ENCODE results near the gene TSTD1.

The TSTD1 gene, protein sequence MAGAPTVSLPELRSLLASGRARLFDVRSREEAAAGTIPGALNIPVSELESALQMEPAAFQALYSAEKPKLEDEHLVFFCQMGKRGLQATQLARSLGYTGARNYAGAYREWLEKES

DNA sequence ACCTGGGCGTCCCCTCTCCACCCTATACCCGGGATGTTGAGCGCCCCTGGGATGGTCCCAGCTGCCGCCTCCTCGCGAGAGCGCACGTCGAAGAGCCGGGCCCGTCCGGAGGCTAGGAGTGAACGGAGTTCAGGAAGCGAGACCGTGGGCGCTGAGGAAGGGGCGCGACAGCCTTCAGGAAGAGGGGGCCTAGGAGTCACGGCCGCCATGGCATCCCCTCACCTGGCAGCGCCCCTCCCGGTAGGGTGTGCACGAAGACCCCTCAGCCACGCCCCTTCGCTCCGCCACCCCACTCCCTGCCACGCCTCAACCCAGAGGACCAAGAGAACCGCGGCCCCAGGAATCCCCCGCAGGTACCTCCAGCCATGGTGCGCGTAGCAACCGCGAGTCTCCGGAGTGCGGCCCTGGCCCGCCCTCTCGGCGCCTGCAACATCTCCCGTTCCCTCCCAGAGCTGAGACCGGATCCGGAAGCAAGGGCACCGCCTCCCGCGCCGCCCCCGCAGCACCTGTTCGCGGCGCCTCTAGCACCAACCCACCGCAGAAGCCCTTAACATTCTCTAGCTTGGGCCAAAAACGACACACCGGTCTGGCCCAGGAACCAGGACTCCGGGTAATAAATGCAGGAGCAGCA, at the start of gene TSTD1:
Gene TSTD1, minus strand, starts transcription at position 442 of the 631 bp plus-strand sequence. Its CDS starts 75 bp downstream, at position 367.
- peak; percentile 79 for DNase-seq (ENCODE audit: low spot score)

DNA sequence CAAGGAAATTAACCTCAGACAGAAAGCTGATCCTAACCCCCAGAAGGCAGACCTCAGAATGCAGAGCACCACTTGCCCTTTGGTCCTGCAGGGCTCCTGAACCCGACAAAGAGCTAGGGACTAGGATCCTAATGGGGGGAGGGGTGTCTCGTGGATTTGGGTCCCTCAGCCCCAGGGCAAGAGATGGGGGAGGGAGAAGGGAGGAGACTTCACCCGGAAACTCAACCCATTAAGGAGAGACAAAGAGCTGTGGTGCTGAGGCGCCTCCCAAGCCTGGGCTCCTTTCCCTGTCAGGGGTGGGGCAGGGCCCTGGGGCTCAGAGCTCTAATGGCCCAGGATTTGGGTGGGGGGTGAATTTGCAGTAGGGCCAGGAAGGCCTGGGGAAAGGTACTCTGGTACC, 47.7 kb upstream of the TSTD1 start:
- no peak for DNase-seq (ENCODE audit: low spot score)

DNA sequence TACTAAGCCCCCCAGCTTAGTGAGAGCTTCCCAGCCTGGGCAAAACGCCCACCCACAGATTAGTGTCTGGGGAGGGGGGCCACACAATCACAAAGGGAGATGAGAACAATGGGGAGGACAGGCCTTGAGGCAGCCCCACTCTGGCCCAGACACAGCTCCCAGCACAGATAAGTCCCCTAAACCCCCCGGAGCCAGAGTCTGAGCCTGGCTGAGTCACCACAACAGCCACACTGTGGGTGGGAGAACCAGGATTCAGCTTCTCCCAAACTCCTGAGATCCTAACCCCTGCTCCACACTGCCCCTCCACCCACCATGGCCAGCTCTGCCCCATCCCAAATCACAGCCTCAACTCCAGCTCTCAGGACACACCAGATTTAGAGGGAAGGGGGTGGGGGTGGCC, 46.4 kb upstream of the TSTD1 start:
- no peak for DNase-seq (ENCODE audit: low spot score)

DNA sequence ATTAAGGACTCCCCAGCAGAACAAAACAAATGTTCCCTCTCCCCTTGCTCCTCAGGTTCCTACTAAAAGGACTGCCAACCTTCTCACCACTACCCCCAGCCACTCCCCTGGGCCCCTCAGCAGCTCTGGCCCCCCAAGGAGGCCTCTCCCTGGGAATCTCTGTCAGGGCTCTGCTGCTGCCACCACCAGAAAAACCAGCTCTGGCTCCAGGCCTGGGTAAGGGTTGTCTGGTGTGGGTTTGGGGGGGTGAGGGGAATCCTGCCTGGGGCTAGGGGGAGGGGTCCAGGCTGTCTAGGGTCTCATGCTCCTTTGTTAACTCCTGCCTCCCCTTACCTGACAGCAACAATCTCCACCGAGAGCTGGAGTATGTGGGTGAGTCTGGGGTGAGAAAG, 45.8 kb upstream of the TSTD1 start:
- no peak for DNase-seq (ENCODE audit: low spot score)

DNA sequence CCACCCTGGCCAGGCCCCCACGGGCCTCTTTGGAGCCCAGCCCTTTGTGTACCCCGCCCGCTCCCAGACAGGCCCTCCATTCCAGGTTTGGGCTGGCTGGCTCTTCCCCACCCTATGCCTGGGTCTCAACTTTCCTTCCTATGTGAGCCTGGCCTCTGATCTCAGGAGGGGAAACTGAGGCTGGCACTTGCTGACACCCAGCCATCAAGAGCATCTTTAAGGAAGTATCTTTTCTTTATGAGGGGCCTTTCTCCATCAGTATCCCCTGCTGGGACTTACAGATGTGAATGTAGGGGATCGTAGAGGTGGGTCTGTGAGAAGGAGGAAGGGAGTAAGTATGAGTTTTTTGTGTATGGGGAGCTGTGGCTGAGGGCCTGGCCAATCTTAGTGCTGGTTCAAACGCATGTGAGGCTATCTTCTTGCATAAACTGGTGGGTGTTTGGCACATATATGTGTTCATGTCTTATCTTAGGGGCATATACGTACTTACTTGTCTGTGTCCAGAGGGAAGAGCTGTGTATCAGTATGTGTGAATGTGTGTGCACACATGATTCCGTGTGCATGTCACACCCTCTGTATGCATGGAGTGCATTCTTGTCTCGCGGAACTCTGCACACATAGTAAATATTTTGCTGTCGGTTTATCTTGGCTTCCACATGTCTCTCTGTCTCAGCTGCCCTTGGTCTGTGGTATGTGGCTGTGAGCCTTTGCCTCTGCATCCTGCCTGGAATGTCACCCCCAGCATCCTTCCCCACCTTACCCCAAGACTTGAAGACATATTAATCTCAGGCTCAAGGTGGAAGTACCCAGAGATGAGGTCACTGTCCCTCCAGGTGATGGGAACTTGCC, 45.2 kb upstream of the TSTD1 start:
- peak; percentile 33 for DNase-seq (ENCODE audit: low spot score)

DNA sequence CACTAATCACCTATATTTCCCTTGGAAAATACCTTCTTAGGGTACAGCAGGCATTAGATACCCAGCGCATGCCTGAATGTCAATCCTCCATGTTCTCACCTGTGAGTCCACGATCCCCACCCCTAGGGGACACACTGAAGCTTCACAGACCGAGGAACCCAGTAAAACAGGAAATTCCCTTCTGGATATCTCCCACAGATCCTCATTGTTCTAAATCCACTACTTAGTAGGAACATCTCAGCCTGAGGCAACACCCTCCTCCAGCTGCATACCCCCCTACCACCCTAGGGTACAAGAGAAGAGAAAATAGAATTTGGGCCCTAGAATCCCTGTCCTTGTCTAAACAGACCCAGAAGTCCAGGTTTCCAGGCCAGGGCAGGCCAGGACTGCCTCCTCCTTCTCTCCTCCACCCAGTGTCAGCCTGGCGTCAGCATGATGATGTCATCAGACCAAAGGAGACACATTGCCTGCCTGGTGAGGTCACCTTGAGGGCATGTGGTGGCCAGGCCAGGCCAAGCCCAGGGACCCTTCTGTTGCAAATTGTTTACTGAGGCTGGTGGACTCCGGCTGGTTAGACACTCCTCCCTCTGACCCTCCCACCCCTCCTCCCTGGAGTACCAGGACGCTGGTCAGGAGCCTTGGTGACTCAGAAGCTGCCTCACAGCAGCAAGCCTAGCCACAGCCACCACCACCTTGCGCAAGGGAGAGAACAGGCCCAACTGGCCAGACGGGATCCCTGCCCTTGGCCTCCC, 44.4 kb upstream of the TSTD1 start:
- DNase-seq (ENCODE audit: low spot score) = peak; percentile 95

DNA sequence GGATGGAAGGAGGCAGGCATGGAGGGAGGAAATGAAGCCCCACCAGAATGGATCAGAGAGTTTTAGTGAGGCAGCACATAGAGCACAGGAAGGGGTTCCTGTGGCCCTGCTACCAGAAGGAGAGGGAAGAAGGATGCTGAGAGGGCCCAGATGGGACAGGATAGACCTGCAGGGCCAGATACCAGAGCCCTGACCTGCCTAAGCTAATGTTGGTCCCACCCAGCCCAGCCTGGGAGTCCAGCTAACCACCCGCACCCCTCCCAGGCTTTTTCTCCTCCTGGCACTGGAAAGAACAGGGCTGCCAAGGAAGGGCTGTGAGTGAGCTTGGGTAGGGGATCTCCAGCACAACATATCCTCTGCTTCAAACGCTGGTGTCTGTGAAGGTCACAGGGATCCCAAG, 43.7 kb upstream of the TSTD1 start:
- DNase-seq (ENCODE audit: low spot score) = no peak

DNA sequence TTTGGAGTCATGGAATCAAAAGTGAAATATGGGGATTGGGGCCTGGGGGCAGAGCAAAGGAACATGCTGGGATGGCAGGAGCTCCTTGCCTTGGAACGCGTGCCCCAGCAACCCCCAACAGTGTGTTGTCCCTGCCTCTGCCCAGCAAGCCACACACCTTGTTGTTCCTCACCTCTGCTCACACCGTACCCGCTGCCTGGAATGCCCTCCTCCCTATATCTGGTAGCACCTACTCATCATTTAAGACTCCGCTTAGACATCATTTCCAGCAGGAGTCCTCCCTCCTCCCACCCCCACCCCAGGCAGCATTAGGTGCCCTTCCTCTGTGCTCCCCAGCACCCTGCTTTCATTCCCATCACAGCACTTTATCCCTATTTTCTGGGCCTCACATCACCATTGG, 42.8 kb upstream of the TSTD1 start:
- peak; percentile 17 for DNase-seq (ENCODE audit: low spot score)

DNA sequence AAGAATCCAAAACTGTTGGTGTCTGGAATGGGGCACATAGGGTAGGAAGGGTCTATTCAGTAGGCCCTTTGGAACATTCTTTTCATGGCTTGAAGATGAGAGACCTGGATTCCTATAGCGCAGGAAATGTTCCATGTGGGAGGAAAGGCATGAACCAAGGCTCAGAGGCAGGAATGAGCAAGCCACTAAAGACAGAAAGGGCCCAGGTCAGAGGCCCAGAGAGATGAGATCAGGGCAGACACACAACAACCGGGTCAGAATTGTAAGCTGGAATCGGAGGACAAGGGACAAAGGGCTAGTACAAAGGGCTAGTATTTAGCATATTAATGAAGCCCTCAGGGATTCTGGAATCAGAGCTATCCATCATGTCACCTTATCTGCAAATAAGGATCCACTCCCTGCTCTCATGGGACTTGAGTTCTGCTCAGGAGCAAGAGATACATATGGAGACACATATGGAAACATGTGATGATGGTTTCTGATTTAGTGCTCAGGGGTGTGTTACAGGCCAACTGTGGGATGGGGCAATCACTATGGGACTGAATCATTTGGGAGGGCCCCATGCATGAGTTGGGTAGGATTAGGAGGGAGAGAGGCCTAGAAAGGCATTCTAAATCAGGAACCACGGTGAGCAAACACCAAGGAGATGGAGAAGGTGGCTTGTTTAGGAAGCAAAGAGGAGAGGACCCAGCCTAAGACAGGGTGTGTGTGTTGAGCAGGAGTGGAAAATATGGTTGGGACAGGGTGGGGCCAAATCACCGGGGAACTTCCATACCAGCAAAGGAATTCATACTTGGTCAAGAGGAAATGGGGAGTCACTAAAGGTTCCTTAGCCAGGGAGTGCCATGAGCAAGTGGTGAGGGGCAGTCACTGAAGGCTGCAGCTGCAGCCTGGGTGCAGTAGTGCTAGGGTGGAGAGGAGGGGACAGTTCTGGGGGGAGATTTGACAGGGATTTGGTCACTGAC, 42.0 kb upstream of the TSTD1 start:
- no peak for DNase-seq (ENCODE audit: low spot score)

DNA sequence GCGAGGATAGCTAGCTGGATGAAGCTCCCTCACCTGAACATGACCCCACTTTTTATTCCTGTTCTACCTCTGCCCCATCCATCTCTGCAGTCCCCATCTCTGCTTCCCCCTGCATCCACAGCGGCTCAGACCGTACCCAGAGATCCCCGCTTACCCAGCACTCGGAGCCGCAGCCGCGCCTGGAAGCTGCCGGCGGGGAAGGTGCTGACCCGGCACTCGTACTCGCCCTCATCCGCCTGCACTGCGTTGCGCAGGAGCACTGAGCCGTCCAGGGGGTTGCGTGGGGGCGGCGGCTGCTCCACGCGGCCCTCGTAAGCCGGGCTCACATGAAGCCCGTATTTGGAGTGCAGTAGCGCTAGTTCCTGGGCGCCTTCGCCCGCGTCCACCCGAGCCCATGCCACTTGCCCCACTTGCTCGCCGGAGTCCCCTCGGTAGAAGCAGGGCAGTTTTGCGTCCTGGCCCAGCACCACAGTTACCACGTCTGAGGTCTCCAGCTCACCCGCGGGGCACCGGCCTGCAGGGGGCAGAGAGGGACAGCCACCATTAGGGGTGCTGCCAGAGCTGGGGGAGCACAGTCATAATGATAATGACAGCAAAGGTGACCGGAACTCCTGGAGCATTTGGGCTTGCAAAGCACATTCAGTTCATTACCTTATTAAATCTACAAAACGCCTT, 40.8 kb upstream of the TSTD1 start:
- DNase-seq (ENCODE audit: low spot score) = no peak

DNA sequence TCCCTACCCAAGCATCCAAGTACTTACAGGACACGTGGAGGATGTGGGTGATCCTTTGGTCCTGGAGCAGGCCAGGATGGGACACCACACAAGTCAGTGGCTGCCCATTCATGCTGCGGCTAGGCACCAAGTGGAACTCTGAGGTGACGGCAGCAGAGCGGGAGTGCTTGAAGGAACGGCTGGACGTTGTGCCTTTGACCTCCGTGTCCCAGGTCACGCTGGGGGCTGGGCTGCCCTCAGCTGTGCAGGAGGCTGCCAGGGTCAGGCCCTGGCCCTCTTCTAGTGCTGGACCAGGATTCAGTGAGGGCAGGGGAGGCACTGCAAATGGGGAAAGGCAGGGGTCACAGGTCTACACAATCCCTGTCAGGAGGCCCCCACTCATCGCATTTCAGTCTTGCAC, 38.7 kb upstream of the TSTD1 start:
- no peak for DNase-seq (ENCODE audit: low spot score)

DNA sequence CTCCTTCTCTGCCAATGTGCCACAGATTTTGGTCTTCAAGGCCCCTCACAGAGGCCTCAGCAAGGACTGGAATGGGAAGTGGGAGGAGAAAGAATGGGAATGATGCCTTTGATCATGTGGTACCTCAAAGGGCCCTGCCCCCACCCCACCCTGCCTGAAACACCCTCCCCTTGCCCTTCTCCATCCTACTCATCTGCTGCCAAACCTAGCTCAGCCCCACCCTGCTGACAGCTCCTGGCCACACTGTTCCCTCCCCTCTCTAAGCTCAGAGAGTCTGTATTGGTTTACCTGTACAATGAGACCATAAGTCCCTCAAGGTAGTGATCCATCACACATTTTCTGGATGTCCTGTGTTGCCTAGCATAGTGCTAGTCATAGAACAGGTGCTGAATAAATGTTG, 37.6 kb upstream of the TSTD1 start:
- DNase-seq (ENCODE audit: low spot score) = no peak

DNA sequence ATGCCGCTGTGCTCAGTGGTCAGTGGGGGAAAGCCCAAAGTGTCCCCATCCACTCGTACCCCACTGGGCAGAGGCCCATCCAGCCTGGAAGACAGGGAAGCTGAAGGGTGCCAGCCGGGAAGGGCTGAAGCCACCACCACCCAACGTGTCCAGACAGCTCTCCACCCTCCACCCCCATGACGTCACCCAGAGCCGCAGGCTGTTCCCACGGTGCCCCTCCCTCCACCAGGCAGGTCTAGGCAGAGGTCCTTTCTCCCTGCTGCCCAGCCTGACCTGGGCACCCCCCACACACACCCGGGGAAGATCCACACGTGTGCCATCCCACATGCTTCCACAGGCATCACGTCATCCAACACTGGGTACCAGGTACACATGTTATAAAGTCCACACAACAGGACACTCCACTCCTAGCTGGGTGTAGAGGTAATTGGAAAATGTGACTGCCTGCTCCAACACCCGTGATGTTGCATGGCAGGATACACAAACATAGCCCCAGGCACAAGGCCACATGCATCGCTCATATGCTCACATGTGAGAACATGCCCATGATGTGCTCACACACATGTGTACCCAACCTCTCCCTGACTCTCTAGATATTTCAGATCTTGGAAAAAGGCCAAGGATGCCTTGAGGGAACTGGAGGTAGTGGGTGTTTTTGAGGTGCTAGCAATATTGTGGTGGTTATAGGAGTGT, 36.1 kb upstream of the TSTD1 start:
- DNase-seq (ENCODE audit: low spot score) = no peak

DNA sequence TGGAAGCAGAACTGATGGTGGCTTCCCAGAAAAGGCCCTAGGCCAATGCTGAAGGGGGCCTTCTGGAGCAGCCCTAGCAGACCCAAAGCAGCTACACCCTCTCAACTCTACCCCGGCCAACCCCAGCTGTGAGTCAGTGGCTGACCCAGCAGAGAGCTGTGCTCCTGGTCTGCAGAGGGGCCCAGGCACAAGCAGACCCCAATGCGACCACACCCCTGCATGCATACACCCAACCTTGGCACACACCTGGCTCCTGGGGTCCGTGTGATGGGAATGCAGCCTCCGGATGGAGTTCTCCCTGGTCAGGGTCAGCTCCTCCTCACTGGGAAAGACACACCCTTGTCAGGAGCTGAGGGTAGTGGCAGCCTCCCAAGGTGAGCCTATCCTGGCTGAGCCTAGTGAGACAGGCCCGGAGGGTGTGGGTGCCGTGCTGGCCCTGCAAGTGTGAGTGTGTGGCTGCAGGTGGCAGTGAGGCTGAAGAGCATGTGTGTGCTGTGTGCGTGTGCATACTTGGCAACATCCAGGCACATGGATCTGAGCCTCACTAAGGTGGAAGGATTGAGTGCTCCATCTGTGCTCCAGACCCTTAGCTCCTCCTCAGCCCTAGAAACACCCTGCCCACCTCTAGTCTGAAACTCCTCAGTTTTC, 34.8 kb upstream of the TSTD1 start:
- no peak for DNase-seq (ENCODE audit: low spot score)

DNA sequence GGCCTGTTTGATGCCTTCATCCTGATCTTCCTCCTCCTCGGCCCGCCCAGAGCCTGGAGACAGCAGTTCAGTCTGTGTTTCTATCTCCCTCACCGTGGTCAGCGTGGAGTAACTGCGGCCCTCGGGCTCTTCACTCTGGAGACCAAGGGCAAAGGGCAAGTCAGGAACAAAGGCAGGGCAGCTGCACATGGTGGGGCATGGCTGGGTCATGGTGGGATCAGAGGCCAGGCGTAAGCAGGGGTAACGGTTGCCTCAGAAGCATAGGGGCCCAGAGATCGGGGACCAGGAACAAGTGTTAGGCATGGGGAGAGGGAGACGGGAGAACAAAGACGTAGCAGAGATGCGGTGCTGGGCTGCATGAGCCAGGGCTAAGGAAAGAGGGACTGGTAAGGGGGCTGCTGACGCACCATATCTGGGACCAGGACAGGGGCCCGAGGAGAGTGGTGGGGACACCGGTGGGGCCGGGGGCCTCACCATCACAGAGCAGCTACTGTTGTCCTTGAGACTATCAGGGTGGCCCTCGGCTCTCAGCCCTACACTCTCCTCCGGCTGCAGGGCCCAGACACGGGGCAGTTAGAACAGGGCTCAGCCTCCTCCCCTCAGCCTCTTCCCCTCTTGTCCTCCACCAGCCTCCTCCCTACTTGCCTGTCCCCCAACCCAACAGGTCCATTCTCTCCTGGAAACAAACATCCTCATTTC, 34.1 kb upstream of the TSTD1 start:
- no peak for DNase-seq (ENCODE audit: low spot score)

DNA sequence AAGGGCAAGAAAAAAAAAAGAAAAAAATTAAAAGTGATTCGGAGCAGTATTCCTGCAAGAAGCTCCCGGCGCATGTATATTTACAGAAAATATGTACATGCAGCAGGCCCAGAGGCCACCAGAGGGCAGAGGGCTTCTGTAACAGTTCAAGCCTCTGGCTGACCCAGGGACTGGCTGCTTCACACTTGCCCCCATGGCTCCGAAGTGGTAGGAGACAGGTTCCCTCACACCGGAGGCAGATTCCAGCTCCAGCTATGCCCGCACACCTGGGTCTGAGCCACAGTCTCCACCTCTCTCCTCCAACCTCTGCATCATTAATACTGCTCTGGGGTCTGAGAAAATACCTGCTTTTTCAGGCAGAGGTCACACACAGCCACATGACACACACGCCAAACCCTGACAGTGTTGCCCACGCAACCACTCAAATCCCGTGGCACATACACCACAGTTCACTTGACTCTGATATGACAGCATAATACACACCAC, 33.2 kb upstream of the TSTD1 start:
- DNase-seq (ENCODE audit: low spot score) = peak; percentile 54

DNA sequence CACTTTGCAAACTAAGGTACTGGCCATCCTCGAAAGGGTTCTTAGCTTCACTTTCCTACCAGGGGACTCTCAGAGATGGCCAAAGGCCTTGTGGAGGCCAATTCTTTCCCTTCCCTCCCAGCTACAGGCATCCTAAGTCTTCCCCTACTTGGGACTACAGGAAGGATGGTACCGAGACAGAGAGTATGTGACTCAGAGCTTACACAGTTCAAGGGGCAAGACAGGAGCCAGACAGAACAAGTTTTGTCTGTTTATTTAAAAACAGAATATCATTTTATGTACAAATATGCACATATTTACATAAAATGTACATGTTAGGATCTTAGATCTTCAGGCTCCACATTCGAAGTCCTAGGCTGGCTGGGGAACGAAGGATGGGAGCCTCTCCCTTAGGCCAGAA, 32.0 kb upstream of the TSTD1 start:
- DNase-seq (ENCODE audit: low spot score) = no peak

DNA sequence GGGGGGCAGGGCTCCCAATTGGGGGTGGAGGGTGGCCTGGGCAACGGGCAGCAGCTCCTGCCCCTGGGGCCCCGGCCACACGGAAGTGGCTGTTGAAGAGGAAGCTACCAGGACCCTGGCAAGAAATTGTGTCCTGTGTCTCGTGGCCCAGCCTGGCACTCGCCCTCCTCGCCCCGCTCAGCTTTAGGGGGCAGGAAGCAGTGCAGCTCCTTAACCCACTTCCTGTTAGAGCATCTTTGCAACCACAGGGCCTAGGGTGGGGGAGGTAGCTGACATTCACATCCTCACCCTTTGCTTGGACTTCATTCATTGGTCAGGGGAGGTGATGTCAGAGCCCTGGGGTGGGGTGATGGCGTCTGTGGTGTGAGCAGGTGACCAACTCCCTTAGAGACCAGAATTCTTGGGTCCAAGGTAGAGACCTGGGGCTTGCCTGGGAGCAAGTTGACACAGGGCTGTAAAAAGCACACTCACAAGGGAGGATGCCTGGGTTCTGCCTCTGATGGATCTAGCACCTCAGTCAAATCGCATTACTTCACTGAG, 31.0 kb upstream of the TSTD1 start, which contains the start of gene ARHGAP30:
Gene ARHGAP30, minus strand, starts transcription at position 161 of the 540 bp plus-strand sequence. CDS start 267 bp downstream, outside the sequence.
- no peak for DNase-seq (ENCODE audit: low spot score)

DNA sequence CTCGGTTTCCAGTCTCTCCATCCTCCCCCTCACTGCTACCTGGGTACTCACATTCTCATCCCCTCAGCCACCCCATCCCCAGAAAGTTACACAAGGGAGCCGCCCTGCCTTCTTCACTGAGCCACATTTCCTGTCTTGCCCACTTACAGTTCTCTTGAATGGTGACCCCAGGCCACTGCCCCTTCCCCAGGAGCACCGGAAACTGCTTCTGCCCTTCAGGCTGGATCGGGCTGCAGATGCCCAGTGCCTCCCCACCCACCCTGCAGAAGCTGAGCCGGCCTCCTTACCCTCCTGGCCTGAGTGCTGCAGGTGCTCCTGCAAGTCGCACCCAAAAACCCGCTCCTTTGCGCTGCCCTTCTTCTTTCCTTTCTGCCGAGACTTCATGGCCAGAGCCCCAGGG, 30.5 kb upstream of the TSTD1 start:
- no peak for DNase-seq (ENCODE audit: low spot score)
